NK-92 (cell line): ENCODE data around the gene SYF2.

Experiments used
- DNase-seq: peaks from one replicate; lab custom pipeline; 2025; ENCODE audit not compliant: unreplicated experiment; lab: John Stamatoyannopoulos, UW

The SYF2 gene

DNA sequence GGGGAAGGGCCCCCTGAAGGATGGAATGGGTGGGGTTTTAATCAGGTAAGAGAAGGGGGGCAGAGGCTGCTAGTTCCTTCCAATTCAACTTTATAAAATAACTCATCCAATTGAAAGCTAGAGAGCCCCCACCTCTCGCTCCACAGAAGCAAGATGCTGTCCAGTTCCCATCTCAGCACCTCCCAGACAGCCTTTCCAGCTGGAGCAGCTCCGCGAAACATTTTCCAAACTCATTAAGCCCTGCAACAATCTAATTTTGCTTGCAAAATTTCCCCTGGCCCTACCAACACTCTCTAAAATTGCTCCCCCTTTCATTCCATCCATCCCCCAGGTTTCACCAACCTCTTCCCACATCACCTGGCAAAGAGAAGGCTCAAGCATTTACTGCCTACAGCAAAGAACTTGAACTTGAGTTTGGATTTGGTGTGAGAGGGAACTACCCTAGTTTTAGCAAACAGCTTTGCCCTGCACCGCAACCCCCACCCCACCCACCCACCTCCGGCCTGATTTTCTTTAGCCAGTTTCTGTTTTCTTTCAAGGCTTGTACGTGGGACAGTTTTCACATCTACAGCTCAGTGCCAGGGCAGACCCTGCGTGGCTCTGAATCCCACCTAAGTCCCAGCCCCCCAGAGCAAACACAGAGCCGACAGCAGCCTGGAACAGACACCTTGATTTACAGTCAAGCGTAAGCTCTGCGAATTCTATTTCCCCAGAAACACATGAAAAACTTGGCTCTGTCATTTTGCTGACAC is 46.7 kb downstream of the SYF2 start:
- DNase-seq, result no peak

GRCh38 chr1:25184001-25184762 is 48.1 kb downstream of the SYF2 start:
- DNase-seq, result no peak

DNA sequence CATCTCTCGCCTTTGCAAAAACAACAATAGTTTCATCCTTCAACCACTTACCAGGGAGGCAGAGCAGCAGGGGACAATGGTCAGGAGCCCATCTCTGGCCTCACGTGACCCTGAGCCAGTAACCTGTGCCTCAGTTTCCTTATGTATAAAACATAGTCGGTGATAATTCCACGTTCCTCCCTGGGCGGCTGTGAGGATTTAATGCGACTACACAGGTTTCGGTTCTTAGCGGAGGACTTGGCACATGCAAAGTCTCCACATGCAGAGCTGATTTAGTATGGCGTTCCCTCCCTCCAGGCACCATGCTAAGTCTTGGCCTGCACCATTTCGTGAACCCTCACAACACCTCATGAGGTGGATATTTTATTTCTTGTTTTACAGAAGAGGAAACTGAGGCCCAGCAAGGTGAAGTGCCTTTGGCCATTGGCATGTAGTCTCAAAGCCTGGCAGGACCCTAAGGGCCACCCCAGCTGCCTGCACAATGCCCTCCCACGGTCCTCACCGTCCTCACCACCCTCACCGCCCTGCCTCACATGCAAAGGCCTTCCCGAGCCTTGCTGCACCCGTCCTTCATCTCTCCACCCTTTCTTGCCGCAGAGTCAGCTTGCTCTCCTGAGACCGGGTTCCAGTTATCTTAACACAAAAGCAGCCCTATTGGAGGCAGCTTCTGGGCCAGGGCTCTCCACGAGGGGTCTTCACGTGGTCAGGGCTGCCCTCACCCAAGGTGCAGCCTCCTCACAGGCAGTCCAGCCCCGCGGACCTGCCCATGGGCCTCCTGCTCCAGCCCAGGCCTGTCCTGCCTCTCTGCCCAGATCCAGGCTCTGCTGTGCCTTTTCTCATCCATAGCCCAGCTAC is 48.9 kb downstream of the SYF2 start:
- DNase-seq, result no peak

DNA sequence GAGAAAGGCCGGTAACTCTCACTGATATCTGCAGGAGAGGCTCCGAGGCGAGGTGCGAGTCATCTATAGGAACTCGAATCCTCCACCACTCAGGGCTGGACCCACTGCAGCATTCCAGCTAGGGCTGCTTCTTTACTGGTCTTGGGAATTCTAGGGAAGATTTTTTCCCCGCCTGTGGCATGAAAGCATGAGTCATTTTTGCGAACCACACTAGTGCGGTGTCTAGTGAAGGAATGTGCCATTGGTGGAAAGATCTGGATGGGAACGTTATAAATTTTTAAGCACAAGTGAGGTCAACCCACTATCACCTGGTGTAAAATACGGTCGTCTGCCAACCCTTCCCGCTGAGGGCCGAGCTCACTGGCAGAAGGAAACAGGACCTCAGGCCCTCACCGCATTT is 49.7 kb downstream of the SYF2 start:
- no peak for DNase-seq

GRCh38 chr1:25180996-25181395 is 51.3 kb downstream of the SYF2 start:
- no peak for DNase-seq

DNA sequence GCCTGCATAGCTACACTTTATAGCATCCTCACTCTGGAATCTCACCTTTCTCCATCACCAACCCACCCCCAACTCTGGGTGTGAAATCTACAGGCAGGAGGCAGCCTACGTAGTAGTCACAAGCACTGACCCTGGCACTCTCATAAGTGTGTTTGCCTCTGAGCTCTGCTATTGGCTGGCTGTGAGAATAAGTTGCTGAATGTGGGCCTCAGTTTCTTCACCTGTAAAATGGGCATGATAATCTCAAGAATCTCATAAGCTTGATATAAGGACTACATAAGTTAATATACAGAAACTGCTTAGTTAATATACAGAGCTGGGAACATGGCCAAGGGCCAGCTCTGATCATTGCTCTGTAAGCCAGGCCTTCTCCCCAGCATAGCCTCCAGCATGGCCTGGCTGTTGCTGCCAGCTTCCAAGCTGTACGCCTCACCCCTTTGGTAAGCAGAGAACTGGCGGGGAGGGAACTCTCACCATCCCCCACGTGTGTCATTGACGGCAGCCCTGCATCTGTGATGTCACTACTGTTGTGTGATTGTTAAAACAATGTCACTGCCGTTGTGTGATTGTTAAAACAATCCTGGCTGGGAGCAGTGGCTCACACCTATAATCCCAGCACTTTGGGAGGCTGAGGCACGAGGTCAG is 53.3 kb downstream of the SYF2 start:
- DNase-seq, result no peak

DNA sequence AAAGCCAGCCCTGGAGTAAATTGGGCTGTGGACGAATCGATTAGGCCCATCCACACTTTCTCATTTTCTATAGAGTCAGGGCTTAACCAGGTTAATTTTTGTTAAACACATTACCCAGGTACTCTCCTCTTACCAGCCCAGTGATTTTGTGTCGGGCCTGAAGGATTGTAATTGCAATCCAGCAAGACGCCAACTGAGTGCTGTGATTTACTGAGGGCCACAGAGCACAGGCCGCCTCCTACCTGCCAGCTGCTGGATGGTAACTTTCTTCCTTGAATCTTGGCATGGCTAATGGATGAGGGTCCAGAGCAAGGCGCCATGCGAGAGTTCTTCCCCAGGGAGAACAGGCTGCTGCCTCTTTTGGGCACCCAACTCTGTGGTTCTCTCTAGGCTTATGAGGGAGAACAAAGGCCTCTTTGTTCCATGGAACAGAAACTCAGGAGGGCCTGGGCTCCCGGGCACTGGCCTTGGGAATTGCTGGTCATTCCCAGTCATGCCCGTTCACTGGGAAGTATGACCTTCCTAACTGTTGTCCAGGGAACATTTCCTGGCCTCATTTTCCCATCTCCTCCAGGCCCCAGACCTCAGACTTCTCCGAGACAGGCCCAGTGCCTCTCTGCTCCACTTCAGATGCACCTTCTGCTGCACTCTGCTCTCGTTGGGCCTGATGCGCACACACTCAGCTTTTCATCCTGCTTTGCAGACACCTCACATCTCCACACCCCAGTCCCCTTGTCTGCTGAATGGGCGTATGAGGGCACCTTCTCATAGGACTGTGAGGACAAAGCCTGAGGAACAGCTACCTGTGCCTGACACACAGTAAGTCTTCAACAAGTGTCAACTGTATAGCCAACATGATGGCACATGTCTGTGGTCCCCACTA is 57.3 kb downstream of the SYF2 start:
- no peak for DNase-seq

DNA sequence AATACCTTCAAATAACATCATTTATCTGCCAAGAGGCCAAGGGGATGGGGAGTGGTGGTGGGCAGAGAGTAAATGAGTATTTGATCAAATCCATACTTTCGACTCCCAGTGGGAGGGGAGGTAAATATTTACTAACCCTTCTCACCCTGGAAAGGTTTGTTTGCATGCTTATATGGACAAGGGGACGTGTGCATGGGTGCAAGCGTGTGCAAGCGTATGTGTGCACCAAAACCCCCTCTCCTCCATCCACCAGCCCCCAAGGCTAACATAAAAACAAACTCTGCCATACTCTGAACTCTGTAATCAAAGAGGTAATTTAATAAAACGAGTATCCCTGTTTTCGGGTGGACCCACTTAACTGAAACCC is 58.0 kb downstream of the SYF2 start:
- no peak for DNase-seq

DNA sequence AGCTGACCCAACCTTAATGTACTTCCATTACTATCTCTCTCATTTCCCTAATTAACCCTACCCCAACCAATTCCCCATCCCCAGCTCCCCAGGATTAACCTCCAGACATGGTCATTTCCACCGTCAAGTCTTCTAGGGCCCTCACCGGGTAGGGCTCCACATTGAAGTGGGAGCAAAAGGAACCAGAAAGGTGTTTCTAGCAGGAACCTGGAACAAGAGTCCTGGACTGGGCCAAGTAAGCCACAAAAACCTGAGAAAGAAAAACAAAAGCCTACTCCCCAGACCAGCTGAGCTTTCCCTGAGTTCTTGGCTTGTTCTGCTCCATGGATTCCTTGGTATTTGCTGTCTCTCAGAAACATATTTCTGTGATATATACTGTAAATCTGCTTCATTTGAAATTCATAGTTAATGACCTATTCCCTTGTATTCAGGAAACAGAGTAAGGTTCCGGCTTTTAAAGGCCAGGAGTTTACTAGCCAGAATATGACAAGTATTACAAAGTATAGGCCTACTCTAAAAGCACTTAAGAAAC is 58.4 kb downstream of the SYF2 start:
- no peak for DNase-seq
